Measurements from ENCODE around the gene GLRX3.

GRCh38 chr10:130109796-130110245 is 26.4 kb upstream of the GLRX3 start:
- TF ChIP-seq CTCF (conservative IDR thresholded peaks at IDR 0.05; ENCODE audit: low read depth in 2 of 2) (peak; percentile 68 to 72), EZH2 (IDR thresholded peaks at IDR 0.05; ENCODE audit: low read depth, unreplicated experiment) (no peak), POLR2AphosphoS5 (IDR thresholded peaks at IDR 0.05; ENCODE audit: low read depth) (no peak), CREB1 (CRISPR knock-in tag; IDR thresholded peaks at IDR 0.05; ENCODE audit: low read depth) (no peak), REST (IDR thresholded peaks at IDR 0.05; ENCODE audit: unreplicated experiment) (no peak), EZH2phosphoT487 (IDR thresholded peaks at IDR 0.05; ENCODE audit: unreplicated experiment) (no peak), JUNB (IDR thresholded peaks at IDR 0.05; ENCODE audit: unreplicated experiment) (no peak), ZNF331 (CRISPR knock-in tag; IDR thresholded peaks at IDR 0.05; ENCODE audit: low read depth) (no peak), NANOG (IDR thresholded peaks at IDR 0.05; ENCODE audit: borderline replicate concordance) (no peak), ZNF462 (CRISPR knock-in tag; IDR thresholded peaks at IDR 0.05) (no peak), ETS1 (IDR thresholded peaks at IDR 0.05) (no peak), ZNF114 (CRISPR knock-in tag; IDR thresholded peaks at IDR 0.05) (no peak)
